Fibroblast of lung (primary cell): ENCODE results near the gene CASP8. TPM values are rescaled to one million over a fixed set of nuclear protein-coding genes. Genes with fewer than 3 reads are reported as not detected.

ENCODE experiments used
- DNase-seq, 2 donors: peaks; one replicate each; pipeline versions ENCODE4 v3.0.0 to v3.0.0-alpha.2; 2010; ENCODE audit warnings: low read depth in 2 of 2
- H2AFZ ChIP-seq: 2 replicates; pipeline ENCODE4 v1.5.1; 2012; ENCODE audit warnings: low read length, control low read depth, inconsistent platforms
- H3K27ac ChIP-seq: 2 replicates; pipeline ENCODE4 v1.5.1; 2011; ENCODE audit warnings: low read length, control low read depth; ENCODE audit not compliant: insufficient read depth
- H3K27me3 ChIP-seq: 2 replicates; pipeline ENCODE4 v1.5.1; 2011; ENCODE audit warnings: mild to moderate bottlenecking, low read length; ENCODE audit not compliant: control insufficient read depth, insufficient read depth
- H3K36me3 ChIP-seq: 2 replicates; pipeline ENCODE4 v1.5.1; 2011; ENCODE audit warnings: low read length; ENCODE audit not compliant: control insufficient read depth, insufficient read depth
- H3K4me1 ChIP-seq: 2 replicates; pipeline ENCODE4 v1.5.1; 2011; ENCODE audit warnings: low read length; ENCODE audit not compliant: control insufficient read depth, insufficient read depth; ENCODE audit errors: extremely low read depth
- H3K4me2 ChIP-seq: 2 replicates; pipeline ENCODE4 v1.5.1; 2011; ENCODE audit warnings: low read length, control low read depth; ENCODE audit not compliant: insufficient read depth; ENCODE audit errors: extremely low read depth
- H3K4me3 ChIP-seq, 4 experiments: fragments of 200-600 bp in 1 of 4; sonication (generic) in 1 of 4; replicated peaks in 1 of 4; 2 replicates each; pipeline ENCODE4 v1.5.1; 2011 to 2016; ENCODE audit warnings: low read length in 4 of 4, low read depth in 3 of 4, mild to moderate bottlenecking in 3 of 4, control low read depth in 2 of 4, inconsistent platforms in 1 of 4, mixed read lengths in 1 of 4; ENCODE audit not compliant: insufficient read depth in 1 of 4; ENCODE audit errors: control extremely low read depth in 1 of 4
- H3K79me2 ChIP-seq: 2 replicates; pipeline ENCODE4 v1.5.1; 2012; ENCODE audit warnings: mild to moderate bottlenecking, low read length, inconsistent platforms; ENCODE audit not compliant: control insufficient read depth, insufficient read depth
- H3K9ac ChIP-seq: 2 replicates; pipeline ENCODE4 v1.5.1; 2011; ENCODE audit warnings: mild to moderate bottlenecking, low read length, control low read depth; ENCODE audit not compliant: insufficient read depth
- H3K9me3 ChIP-seq: 2 replicates; pipeline ENCODE4 v1.5.1; 2012; ENCODE audit warnings: low read depth, low read length; ENCODE audit not compliant: control insufficient read depth, insufficient read depth
- H4K20me1 ChIP-seq: 2 replicates; pipeline ENCODE4 v1.5.1; 2011; ENCODE audit warnings: low read length; ENCODE audit not compliant: control insufficient read depth, insufficient read depth; ENCODE audit errors: extremely low read depth
- CTCF ChIP-seq, 2 donors: IDR thresholded peaks in 1 of 2; conservative IDR thresholded peaks in 1 of 2; 1 replicate in 1 of 2; 2 replicates in 1 of 2; pipeline ENCODE4 v1.5.1; 2011 to 2012; ENCODE audit warnings: low read length in 2 of 2, control low read depth in 1 of 2, inconsistent platforms in 1 of 2, low read depth in 1 of 2, mild to moderate bottlenecking in 1 of 2
- EZH2 ChIP-seq: IDR thresholded peaks from 2 replicates; pipeline ENCODE4 v1.5.1; 2012; ENCODE audit warnings: low read length, control low read depth, mild to moderate bottlenecking; ENCODE audit errors: missing control alignments
- polyA plus RNA-seq, 2 donors: library from polyadenylated mRNA; depleted of rRNA in 1 of 2; stranded (reverse) in 1 of 2; unstranded in 1 of 2; fragments of >200 nt; gene quantifications; 2 replicates each; pipeline ENCODE4 v1.2.1, GENCODE V29; 2011 to 2012; ENCODE audit warnings: missing spikeins in 1 of 2
- total RNA-seq: library from RNA; depleted of rRNA; stranded (reverse); fragments of >200 nt; gene quantifications from 2 replicates; pipeline ENCODE4 v1.2.1, GENCODE V29; 2014

Gene CASP8
- total and polyA plus RNA-seq, 2 donors (not counting 1 experiment from before 2014, with no cell fraction given), result 22.6 to 31.5 TPM

GRCh38 chr2:201269764-201270163, 9.4 kb downstream of the CASP8 start:
- Histone ChIP-seq H4K20me1 (no peaks in the 10 kb centered on the region), H3K4me3 (no peak overlapping the region), H3K27me3 (no peaks in the 10 kb centered on the region), H3K4me2 (no peak overlapping the region), H3K36me3 (peaks cover 4% of the 10 kb centered on the region), H2AFZ (no peak overlapping the region), H3K79me2 (no peaks in the 10 kb centered on the region), H3K9ac (no peak overlapping the region), H3K9me3 (no peaks in the 10 kb centered on the region), H3K4me1 (no peaks in the 10 kb centered on the region), H3K27ac (no peak overlapping the region)
- TF ChIP-seq EZH2 (no peak), CTCF (conservative IDR thresholded peaks at IDR 0.05 in 1 of 2, IDR thresholded peaks at IDR 0.05 in 1 of 2; ENCODE audit: low read depth in 1 of 2, low read length in 2 of 2) (no peak)
- no peak for DNase-seq

- H3K36me3 ChIP-seq, result peaks cover 4% of the 10 kb centered on the region
- H2AFZ ChIP-seq, result no peak overlapping the region
- no peak overlapping the region for H3K4me3 ChIP-seq
- no peaks in the 10 kb centered on the region for H4K20me1 ChIP-seq
- H3K9ac ChIP-seq, result no peak overlapping the region
- no peaks in the 10 kb centered on the region for H3K4me1 ChIP-seq
- no peak overlapping the region for H3K27ac ChIP-seq
- H3K27me3 ChIP-seq, result no peaks in the 10 kb centered on the region
- H3K4me2 ChIP-seq, result no peak overlapping the region
- H3K9me3 ChIP-seq, result no peaks in the 10 kb centered on the region
- H3K79me2 ChIP-seq, result no peaks in the 10 kb centered on the region
- DNase-seq, result no peak
- TF ChIP-seq CTCF (conservative IDR thresholded peaks at IDR 0.05 in 1 of 2, IDR thresholded peaks at IDR 0.05 in 1 of 2; ENCODE audit: low read depth in 1 of 2, low read length in 2 of 2) (no peak), EZH2 (no peak)
These were observed 10.1 kb downstream of the CASP8 start for GRCh38 chr2:201270293-201271001.

- Histone ChIP-seq H4K20me1 (no peaks in the 10 kb centered on the region), H3K4me2 (no peak overlapping the region), H3K36me3 (peaks cover 11% of the 10 kb centered on the region), H3K4me1 (no peaks in the 10 kb centered on the region), H2AFZ (no peak overlapping the region), H3K79me2 (no peaks in the 10 kb centered on the region), H3K9me3 (no peaks in the 10 kb centered on the region), H3K27me3 (no peaks in the 10 kb centered on the region), H3K27ac (no peak overlapping the region), H3K4me3 (no peak overlapping the region), H3K9ac (no peak overlapping the region)
- TF ChIP-seq CTCF (conservative IDR thresholded peaks at IDR 0.05 in 1 of 2, IDR thresholded peaks at IDR 0.05 in 1 of 2; ENCODE audit: low read depth in 1 of 2, low read length in 2 of 2) (no peak), EZH2 (no peak)
- DNase-seq, result no peak
These were observed 11.6 kb downstream of the CASP8 start for GRCh38 chr2:201271917-201272316.
